HepG2 (cell line): Measurements from ENCODE around the gene SYT8. TPM values are rescaled to one million over a fixed set of nuclear protein-coding genes. Genes with fewer than 3 reads are reported as not detected.
A peak's percentile ranks its signal among the peaks of the same experiment; 100 is the strongest.

Source experiments
- ATAC-seq: fragments of 200-7000 bp; cut with Tn5 transposase; 3 replicates; pipeline ENCODE4 v1.9.1; 2020; ENCODE audit warnings: mild to moderate bottlenecking, moderate library complexity
- BruUV-seq: library from RNA; stranded (reverse); fragments of 400-500 nt; replicated peaks from 2 replicates; lab custom pipeline; 2021; lab: Mats Ljungman, UMichigan
- CTCF ChIA-PET: fragments of 300-600 bp; formaldehyde crosslinking; extraction: SDS; loops from one replicate; lab custom pipeline; 2021; ENCODE audit warnings: low total read pairs, inconsistent platforms, low intra/inter-chr PET ratio; lab: Yijun Ruan, JAX
- POLR2A ChIA-PET: fragments of 350-600 bp; sonication (Branson Sonifier 250); formaldehyde crosslinking; loops from one replicate; lab custom pipeline; 2020; ENCODE audit warnings: antibody characterized with exemption, inconsistent platforms; lab: Yijun Ruan, JAX
- DNase-seq: peaks from one replicate; pipeline ENCODE4 v3.0.0-alpha.2; 2015; ENCODE audit warnings: low spot score
- FAIRE-seq: peaks from 3 replicates; lab custom pipeline; 2011; peaks lifted over from hg19 to GRCh38; lab: Jason Lieb, UNC
- H2AFZ ChIP-seq: one replicate; pipeline ENCODE4 v1.6.1; 2011; ENCODE audit warnings: low read length, inconsistent platforms
- H3K27ac ChIP-seq: fragments of 300-600 bp; 3 replicates; pipeline ENCODE4 v1.8.0; 2011; ENCODE audit warnings: mixed run types, mild to moderate bottlenecking, mixed read lengths, low read length, inconsistent platforms; ENCODE audit not compliant: insufficient read depth; ENCODE audit errors: extremely low read length
- H3K27me3 ChIP-seq, 2 experiments: fragments of 200-600 bp in 1 of 2; 2 replicates in 1 of 2; 3 replicates in 1 of 2; pipeline versions ENCODE4 v1.6.0 to v1.8.0; 2011; ENCODE audit warnings: low read length in 2 of 2, mild to moderate bottlenecking in 2 of 2, moderate library complexity in 2 of 2, inconsistent platforms in 1 of 2; ENCODE audit not compliant: insufficient read depth in 2 of 2, control insufficient read depth in 1 of 2
- H3K36me3 ChIP-seq, 2 experiments: fragments of 200-600 bp in 1 of 2; replicated peaks in 1 of 2; 2 replicates in 1 of 2; 3 replicates in 1 of 2; pipeline versions ENCODE4 v1.5.1 to v1.8.0; 2011; ENCODE audit warnings: low read length in 2 of 2, inconsistent platforms in 1 of 2; ENCODE audit not compliant: insufficient read depth in 2 of 2, control insufficient read depth in 1 of 2
- H3K4me1 ChIP-seq: 2 replicates; pipeline ENCODE4 v1.5.1; 2012; ENCODE audit warnings: low read length, inconsistent platforms; ENCODE audit not compliant: insufficient read depth
- H3K4me2 ChIP-seq: 2 replicates; pipeline ENCODE4 v1.6.0; 2011; ENCODE audit warnings: low read depth, low read length, inconsistent platforms
- H3K4me3 ChIP-seq, 3 experiments: fragments of 200-600 bp in 1 of 3; sonication (generic), shearing (Covaris generic) in 1 of 3; replicated peaks in 1 of 3; 2 replicates each; pipeline ENCODE4 v1.5.1; 2011 to 2016; ENCODE audit warnings: low read length in 3 of 3, inconsistent platforms in 2 of 3, low read depth in 2 of 3, mild to moderate bottlenecking in 2 of 3, control low read depth in 1 of 3, mixed read lengths in 1 of 3; ENCODE audit not compliant: insufficient read depth in 1 of 3
- H3K79me2 ChIP-seq: one replicate; pipeline ENCODE4 v1.6.1; 2011; ENCODE audit warnings: low read length, inconsistent platforms; ENCODE audit not compliant: insufficient read depth
- H3K9ac ChIP-seq: 2 replicates; pipeline ENCODE4 v1.6.0; 2011; ENCODE audit warnings: mild to moderate bottlenecking, low read depth, low read length, inconsistent platforms; ENCODE audit not compliant: insufficient read depth
- H3K9me3 ChIP-seq: 2 replicates; pipeline ENCODE4 v1.5.1; 2012; ENCODE audit warnings: mild to moderate bottlenecking, low read length
- H4K20me1 ChIP-seq: 2 replicates; pipeline ENCODE4 v1.6.0; 2011; ENCODE audit warnings: inconsistent platforms, mild to moderate bottlenecking, low read length, moderate library complexity; ENCODE audit not compliant: insufficient read depth
- AHR ChIP-seq: IDR thresholded peaks from 2 replicates; pipeline ENCODE4 v1.6.1; 2018; ENCODE audit warnings: missing genetic modification reagents, missing compliant biosample characterization
- BRD4 ChIP-seq: sonication (generic); formaldehyde crosslinking; IDR thresholded peaks from 2 replicates; pipeline ENCODE4 v1.4.0; 2020; ENCODE audit warnings: missing genetic modification reagents
- CHCHD3 ChIP-seq: sonication (generic); formaldehyde crosslinking; IDR thresholded peaks from 2 replicates; pipeline ENCODE4 v1.8.0; 2022; ENCODE audit warnings: mild to moderate bottlenecking, missing genetic modification reagents, moderate library complexity
- HNRNPLL ChIP-seq: fragments of 200-400 bp; formaldehyde crosslinking; IDR thresholded peaks from 2 replicates; pipeline ENCODE4 v1.6.1; 2017; ENCODE audit warnings: mild to moderate bottlenecking, low read depth, low read length; ENCODE audit not compliant: poor library complexity, severe bottlenecking
- JDP2 ChIP-seq: sonication (generic); formaldehyde crosslinking; IDR thresholded peaks from 2 replicates; pipeline ENCODE4 v1.8.1; 2022; ENCODE audit warnings: missing genetic modification reagents, borderline replicate concordance
- NR3C1 ChIP-seq: sonication (generic); formaldehyde crosslinking; IDR thresholded peaks from 2 replicates; pipeline ENCODE4 v1.4.0; 2020; ENCODE audit warnings: missing genetic modification reagents
- TBP ChIP-seq: sonication (generic); formaldehyde crosslinking; IDR thresholded peaks from 2 replicates; pipeline ENCODE4 v1.5.0; 2020; ENCODE audit warnings: missing genetic modification reagents
- XRCC5 ChIP-seq: fragments of 200-400 bp; formaldehyde crosslinking; optimal IDR thresholded peaks from 2 replicates; pipeline ENCODE3; 2017; ENCODE audit warnings: mild to moderate bottlenecking, low read length
- ZKSCAN8 ChIP-seq: IDR thresholded peaks from 2 replicates; pipeline ENCODE4 v1.6.1; 2016; ENCODE audit warnings: borderline replicate concordance, missing genetic modification reagents, missing compliant biosample characterization
- ZNF274 ChIP-seq: sonication (generic); formaldehyde crosslinking; IDR thresholded peaks from 2 replicates; pipeline ENCODE4 v1.5.1; 2020; ENCODE audit warnings: mild to moderate bottlenecking, missing genetic modification reagents
- ZNF326 ChIP-seq: sonication (generic); formaldehyde crosslinking; IDR thresholded peaks from 2 replicates; pipeline ENCODE4 v1.4.0; 2020; ENCODE audit warnings: missing genetic modification reagents, borderline replicate concordance
- ZNF441 ChIP-seq: sonication (generic); formaldehyde crosslinking; IDR thresholded peaks from 2 replicates; pipeline ENCODE4 v1.7.0; 2021; ENCODE audit warnings: missing genetic modification reagents, borderline replicate concordance
- ZNF709 ChIP-seq: sonication (generic); formaldehyde crosslinking; IDR thresholded peaks from 2 replicates; pipeline ENCODE4 v1.5.0; 2020; ENCODE audit warnings: mild to moderate bottlenecking, missing genetic modification reagents
- ZNF749 ChIP-seq: sonication (generic); formaldehyde crosslinking; IDR thresholded peaks from 2 replicates; pipeline ENCODE4 v1.8.0; 2022; ENCODE audit warnings: mild to moderate bottlenecking, missing genetic modification reagents, moderate library complexity, borderline replicate concordance
- ZSCAN25 ChIP-seq: sonication (generic); formaldehyde crosslinking; IDR thresholded peaks from 2 replicates; pipeline ENCODE4 v1.8.0; 2022; ENCODE audit warnings: mild to moderate bottlenecking, missing genetic modification reagents
- WGBS: methylation state at CpG from one replicate; pipeline ENCODE4 v1.1.6; 2017; ENCODE audit warnings: low lambda C conversion rate; 5-methylcytosine and 5-hydroxymethylcytosine counted together
- in situ Hi-C: cut with HindIII; loops from 2 replicates; pipeline ENCODE4 v1.10.0; 2017; ENCODE audit warnings: low pct_unique_long_range_greater_than_20kb; ENCODE audit not compliant: extremely low pct_ligation_motif_present
- intact Hi-C: fragments of 100-400 bp; cut with micrococcal nuclease; formaldehyde crosslinking; loops from one replicate; pipeline ENCODE4 v1.10.0; 2022; ENCODE audit not compliant: unreplicated experiment
- polyA plus RNA-seq, 8 experiments: library from polyadenylated mRNA; depleted of rRNA in 3 of 8; stranded (reverse) in 7 of 8; unstranded in 1 of 8; fragments of >200 nt; fragmentation: Illumina TruSeq in 4 of 8; extraction: Trizol in 4 of 8; gene quantifications; 2 replicates each; pipeline versions ENCODE4 v1.2.1 to v1.2.3, GENCODE V29; 2011 to 2016; ENCODE audit warnings: low read depth in 4 of 8, missing spikeins in 1 of 8, mixed read lengths in 1 of 8; ENCODE audit not compliant: insufficient read depth in 1 of 8
- total RNA-seq, 5 experiments: library from RNA; depleted of rRNA; stranded (reverse); fragments of >200 nt; fragmentation: Illumina TruSeq; extraction: Trizol; gene quantifications; 2 replicates each; pipeline ENCODE4 v1.2.3, GENCODE V29; 2016; ENCODE audit warnings: low read depth in 1 of 5
- TF ChIP-seq, protein P1 (sequence below): sonication (generic); formaldehyde crosslinking; conservative IDR thresholded peaks from 2 replicates; pipeline ENCODE4 v1.4.0; 2020; ENCODE audit warnings: missing genetic modification reagents
- TF ChIP-seq, protein P2 (sequence below): IDR thresholded peaks from 2 replicates; pipeline ENCODE4 v1.6.1; 2016; ENCODE audit warnings: missing biosample characterization, missing genetic modification reagents, low read depth
- TF ChIP-seq, protein P3 (sequence below): sonication (generic); formaldehyde crosslinking; conservative IDR thresholded peaks from 2 replicates; pipeline ENCODE4 v1.8.0; 2022; ENCODE audit warnings: missing genetic modification reagents
- TF ChIP-seq, protein P4 (sequence below): sonication (generic); formaldehyde crosslinking; IDR thresholded peaks from 2 replicates; pipeline ENCODE4 v1.9.0; 2022; ENCODE audit warnings: missing genetic modification reagents, mild to moderate bottlenecking, borderline replicate concordance

The SYT8 gene
- total and polyA plus RNA-seq, 2 of the 13 experiments (the other 11 are each of a cell fraction or from before 2014, with no cell fraction given) = 0.60 to 2.3 TPM

DNA sequence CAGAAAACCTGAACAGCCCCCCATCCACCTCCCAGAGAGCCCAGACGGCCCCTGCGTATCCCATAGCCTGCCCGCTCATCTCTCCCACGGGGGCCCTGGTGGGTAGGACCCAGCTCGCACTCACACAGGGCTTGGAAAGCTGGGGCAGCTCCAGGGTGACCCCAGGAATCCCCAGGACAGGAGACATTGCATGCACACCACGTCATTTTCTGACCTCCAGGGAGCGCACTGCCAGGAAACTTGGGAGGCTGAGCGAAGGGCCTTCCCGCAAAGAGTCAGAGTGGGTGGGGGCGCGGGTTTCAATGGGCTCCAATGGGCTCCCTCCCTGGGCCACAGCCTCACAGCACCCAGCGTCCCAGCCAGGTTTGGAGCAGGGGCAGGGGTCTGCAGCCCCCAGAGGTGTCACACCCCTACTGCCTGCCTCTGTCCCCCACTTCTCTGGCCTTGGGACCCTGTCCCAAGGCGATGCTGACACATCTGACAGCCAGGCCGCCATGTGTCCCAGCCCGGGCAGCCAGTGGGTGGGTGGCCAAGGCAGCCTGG is 8.2 kb upstream of the SYT8 start:
- H2AFZ ChIP-seq = no peak overlapping the region
- H4K20me1 ChIP-seq = no peaks in the 10 kb centered on the region
- no peaks in the 10 kb centered on the region for H3K36me3 ChIP-seq
- H3K4me1 ChIP-seq = peaks cover 71% of the 10 kb centered on the region
- in situ Hi-C loops (no loop called here), intact Hi-C loops (no loop called here)
- H3K4me2 ChIP-seq = peak overlapping the region; percentile 48
- H3K9ac ChIP-seq = no peak overlapping the region
- H3K27me3 ChIP-seq = peaks cover 0 to 2% of the 10 kb centered on the region in 2 experiments; a peak in 2 of 5 replicates
- no peaks in the 10 kb centered on the region for H3K79me2 ChIP-seq
- ChIA-PET CTCF (interaction anchor here (1.8 to 4.0 kb wide), 2 partner anchors 174 to 325 kb away, joined by 5 to 56 read pairs; no protein-coding TSS in a partner anchor), POLR2A (interaction anchor here (1.8 kb wide), 1 partner anchor 136 kb away, joined by 6 read pairs; no protein-coding TSS in a partner anchor)
- 38% methylated on average over 12 of the region's 15 CpGs for WGBS
- no TSS peak for BruUV-seq
- no peak overlapping the region for H3K27ac ChIP-seq
- no peaks in the 10 kb centered on the region for H3K9me3 ChIP-seq
- FAIRE-seq = no peak
- H3K4me3 ChIP-seq = peak overlapping the region in 1 of 3 experiments; percentile 32; a peak in 1 of 6 replicates
- DNase-seq = peak; percentile 50
- peak; percentile 10; the same call in 2 of the 3 replicates for ATAC-seq
- TF ChIP-seq HNRNPLL (peak; percentile 7), CHCHD3 (CRISPR knock-in tag) (no peak), ZNF326 (CRISPR knock-in tag) (no peak), TBP (CRISPR knock-in tag) (no peak), XRCC5 (no peak), ZNF274 (CRISPR knock-in tag) (peak; percentile 64; the same call in 1 of the 2 replicates), ZKSCAN8 (CRISPR knock-in tag) (no peak), ZNF709 (CRISPR knock-in tag) (no peak), BRD4 (CRISPR knock-in tag) (0 out of 2 replicates have a peak, but pooled peaks have one; percentile 21), NR3C1 (CRISPR knock-in tag) (no peak), AHR (CRISPR knock-in tag) (0 out of 2 replicates have a peak, but pooled peaks have one; percentile 11), JDP2 (CRISPR knock-in tag) (no peak), ZSCAN25 (no peak), ZNF749 (CRISPR knock-in tag) (no peak), ZNF441 (CRISPR knock-in tag) (no peak)
- TF ChIP-seq, protein P1, sequence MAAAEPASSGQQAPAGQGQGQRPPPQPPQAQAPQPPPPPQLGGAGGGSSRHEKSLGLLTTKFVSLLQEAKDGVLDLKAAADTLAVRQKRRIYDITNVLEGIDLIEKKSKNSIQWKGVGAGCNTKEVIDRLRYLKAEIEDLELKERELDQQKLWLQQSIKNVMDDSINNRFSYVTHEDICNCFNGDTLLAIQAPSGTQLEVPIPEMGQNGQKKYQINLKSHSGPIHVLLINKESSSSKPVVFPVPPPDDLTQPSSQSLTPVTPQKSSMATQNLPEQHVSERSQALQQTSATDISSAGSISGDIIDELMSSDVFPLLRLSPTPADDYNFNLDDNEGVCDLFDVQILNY = no peak
- TF ChIP-seq, protein P2, sequence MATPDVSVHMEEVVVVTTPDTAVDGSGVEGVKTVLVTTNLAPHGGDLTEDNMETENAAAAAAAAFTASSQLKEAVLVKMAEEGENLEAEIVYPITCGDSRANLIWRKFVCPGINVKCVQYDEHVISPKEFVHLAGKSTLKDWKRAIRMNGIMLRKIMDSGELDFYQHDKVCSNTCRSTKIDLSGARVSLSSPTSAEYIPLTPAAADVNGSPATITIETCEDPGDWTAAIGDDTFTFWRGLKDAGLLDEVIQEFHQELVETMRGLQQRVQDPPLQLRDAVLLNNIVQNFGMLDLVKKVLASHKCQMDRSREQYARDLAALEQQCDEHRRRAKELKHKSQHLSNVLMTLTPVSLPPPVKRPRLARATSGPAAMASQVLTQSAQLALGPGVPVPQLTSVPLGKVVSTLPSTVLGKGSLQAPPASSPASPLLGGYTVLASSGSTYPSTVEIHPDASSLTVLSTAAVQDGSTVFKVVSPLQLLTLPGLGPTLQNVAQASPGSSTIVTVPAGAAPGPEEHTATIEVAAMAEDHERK = no peak
- TF ChIP-seq, protein P3, sequence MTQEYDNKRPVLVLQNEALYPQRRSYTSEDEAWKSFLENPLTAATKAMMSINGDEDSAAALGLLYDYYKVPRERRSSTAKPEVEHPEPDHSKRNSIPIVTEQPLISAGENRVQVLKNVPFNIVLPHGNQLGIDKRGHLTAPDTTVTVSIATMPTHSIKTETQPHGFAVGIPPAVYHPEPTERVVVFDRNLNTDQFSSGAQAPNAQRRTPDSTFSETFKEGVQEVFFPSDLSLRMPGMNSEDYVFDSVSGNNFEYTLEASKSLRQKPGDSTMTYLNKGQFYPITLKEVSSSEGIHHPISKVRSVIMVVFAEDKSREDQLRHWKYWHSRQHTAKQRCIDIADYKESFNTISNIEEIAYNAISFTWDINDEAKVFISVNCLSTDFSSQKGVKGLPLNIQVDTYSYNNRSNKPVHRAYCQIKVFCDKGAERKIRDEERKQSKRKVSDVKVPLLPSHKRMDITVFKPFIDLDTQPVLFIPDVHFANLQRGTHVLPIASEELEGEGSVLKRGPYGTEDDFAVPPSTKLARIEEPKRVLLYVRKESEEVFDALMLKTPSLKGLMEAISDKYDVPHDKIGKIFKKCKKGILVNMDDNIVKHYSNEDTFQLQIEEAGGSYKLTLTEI (CRISPR knock-in tag) = no peak
- TF ChIP-seq, protein P4, sequence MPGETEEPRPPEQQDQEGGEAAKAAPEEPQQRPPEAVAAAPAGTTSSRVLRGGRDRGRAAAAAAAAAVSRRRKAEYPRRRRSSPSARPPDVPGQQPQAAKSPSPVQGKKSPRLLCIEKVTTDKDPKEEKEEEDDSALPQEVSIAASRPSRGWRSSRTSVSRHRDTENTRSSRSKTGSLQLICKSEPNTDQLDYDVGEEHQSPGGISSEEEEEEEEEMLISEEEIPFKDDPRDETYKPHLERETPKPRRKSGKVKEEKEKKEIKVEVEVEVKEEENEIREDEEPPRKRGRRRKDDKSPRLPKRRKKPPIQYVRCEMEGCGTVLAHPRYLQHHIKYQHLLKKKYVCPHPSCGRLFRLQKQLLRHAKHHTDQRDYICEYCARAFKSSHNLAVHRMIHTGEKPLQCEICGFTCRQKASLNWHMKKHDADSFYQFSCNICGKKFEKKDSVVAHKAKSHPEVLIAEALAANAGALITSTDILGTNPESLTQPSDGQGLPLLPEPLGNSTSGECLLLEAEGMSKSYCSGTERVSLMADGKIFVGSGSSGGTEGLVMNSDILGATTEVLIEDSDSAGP (CRISPR knock-in tag) = peak; percentile 43; the same call in 1 of the 2 replicates
